Hematopoietic multipotent progenitor cell treated with erythropoietin and hydrocortisone succinate and interleukin-3 and kit ligand, for 8 days (in vitro differentiated cells): ENCODE results near the gene ZDHHC11.
"Not testable (repeated sequence)": the region's sequence is repeated elsewhere in the genome, so short reads cannot be mapped to it uniquely, and the experiment has no call there.

ENCODE experiments used
- DNase-seq: peaks from one replicate; pipeline ENCODE4 v3.0.0-alpha.2; 2015

The ZDHHC11 gene

DNA sequence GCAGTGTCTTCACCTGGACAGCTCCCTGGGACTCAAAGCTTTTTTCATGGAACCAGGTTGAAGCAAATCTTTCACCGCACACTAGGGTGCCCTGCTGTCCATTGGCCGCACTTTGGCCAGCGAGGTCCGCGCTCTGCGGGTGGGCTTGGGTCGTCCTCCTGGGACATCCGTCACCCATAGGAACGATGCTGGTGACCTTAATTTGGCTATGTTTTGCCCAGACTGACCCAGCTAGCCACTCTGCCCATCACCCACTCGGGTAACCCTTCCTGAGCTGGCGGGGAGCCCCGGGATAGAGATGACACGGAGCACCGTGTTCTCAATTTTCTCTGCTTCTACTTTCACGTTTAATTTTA, 92.1 kb downstream of the ZDHHC11 start:
- DNase-seq: no peak

DNA sequence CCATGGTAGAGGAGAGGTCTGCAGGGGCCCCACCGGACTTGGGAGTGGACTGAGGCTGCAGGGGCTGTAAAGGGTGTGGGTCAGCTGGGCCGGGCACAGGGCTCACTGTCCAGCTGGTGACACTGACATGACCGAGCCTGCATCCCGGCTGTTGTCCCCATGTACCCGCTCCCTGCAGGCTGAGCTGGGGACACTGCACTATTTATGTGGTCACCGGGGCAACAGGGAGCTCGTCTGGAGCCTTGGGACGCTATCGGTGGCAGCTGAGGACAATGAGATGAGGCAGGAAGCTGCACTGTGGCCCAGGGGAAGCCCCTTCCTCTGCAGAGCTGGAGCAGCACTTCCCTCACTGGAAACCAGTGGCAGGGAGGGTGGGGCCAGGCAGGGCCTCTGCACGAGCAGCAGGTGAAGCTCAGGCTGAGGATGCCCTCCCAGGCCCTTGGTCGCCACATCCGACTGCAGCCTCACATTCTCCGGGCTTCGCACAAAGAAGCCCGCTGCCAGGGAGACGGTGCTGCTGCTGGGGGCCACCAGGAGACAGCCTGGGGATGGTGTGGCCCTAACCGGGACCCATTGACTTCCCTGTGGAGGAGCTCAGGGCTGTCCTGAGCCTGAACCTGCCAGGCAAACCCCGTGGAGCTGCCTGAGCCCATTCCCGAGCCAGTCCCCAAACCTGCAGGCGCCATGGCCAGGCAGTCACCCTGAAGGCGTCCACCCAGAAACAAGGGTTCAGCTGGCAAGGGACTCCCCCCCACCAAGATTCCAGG, 92.7 kb downstream of the ZDHHC11 start:
- DNase-seq: no peak

DNA sequence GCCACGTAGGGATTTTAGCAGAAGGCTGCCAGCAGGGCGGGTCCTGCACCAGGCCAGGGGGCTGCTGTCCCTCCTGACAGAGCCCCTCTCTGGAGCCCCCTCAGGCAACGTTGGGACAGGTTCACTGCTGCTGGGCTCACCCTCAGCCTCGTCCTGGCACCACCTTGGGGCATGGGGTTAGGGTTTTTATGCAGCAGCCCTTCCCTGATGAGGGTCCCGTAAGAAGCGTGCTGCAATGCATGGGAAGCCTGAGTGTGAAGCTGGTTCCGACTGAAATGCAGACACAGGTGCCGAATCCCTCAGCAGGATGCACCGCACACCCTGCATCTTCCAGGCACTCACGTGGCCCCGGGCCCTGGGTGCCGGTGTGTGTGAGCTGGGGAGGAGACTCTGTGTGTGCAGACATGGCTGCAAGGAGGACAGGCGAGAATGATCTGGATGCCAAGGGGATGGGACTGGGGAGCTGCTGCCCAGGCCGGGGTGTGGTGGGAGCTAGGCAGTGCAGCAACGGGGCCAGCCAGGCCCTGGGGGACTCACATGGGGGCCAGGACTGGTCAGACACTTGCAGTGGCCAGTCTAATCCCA, 93.3 kb downstream of the ZDHHC11 start:
- no peak for DNase-seq

DNA sequence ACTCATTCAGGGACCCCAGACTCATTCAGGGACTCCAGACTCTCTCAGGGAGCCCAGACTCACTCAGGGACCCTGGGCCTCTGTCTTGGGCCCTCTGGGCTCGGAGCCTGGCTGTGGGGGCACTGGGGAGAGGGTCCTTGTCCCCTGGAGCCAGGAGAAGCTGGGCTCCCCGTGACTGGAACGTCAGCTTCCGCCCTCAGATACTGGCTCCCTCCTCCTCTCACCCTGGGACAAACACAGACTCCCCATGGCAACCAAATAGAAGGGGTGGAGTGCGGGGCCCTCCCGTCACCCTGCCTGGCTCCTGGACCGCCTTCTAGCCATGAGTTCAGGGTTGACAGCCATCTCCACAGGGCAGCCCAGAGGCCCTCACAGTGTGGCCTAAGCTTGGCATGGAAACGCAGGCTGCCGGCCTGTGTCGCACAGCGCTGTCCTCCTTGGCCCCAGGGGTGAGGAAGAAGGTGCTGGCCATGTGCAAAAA, 93.9 kb downstream of the ZDHHC11 start:
- no peak for DNase-seq

DNA sequence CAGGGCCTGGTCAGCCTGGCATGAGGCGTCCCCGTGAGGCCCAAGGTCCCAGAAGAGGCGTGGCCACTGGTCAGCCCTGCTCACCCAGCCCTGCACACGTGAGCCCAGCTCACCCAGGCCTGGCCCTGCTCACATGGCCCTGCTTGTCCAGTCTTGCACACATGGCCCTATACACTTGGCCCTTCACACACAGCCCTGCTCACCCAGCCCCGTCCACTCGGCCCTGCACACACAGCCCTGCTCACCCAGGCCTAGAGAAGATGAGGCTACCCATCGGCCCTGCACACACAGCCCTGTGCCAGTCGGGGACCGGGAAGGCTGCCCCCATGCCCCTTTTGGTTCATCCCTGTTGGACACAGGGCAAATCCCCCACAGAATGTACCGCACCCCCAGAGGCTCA, 94.6 kb downstream of the ZDHHC11 start:
- no peak for DNase-seq

- DNase-seq: not testable (repeated sequence)
Measured at GRCh38 chr5:754143-754632, 96.6 kb downstream of the ZDHHC11 start.

GRCh38 chr5:753567-754142, 97.1 kb downstream of the ZDHHC11 start:
- DNase-seq: not testable (repeated sequence)

DNA sequence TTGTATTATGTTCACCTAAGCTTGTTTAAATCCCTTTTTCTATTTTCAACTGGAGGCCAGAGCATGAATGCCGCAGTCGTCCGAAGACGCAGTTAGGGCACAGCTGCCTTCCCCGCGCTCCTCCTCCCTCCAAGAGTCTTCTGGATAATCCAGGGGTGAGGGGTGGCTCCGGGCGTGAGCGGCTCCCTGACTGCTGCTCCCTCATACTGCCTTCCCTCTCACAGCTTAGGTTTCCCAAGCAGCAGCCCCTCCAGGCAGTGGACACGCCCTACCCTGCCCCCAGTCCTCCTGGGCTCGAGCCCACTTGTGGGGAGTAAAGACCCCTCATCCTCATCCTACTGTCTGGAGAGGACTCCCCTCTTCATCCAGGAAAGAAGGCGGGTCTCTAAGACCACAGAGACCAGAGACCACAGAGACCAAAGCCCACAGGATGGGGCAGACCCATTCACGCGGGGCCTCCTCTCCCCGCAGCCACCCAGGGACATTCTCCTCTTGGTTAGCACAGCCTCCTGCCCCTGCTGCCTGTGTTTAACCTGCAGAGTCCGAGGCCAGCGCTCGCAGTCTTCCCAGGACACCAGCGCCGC, 98.2 kb downstream of the ZDHHC11 start:
- not testable (repeated sequence) for DNase-seq

DNA sequence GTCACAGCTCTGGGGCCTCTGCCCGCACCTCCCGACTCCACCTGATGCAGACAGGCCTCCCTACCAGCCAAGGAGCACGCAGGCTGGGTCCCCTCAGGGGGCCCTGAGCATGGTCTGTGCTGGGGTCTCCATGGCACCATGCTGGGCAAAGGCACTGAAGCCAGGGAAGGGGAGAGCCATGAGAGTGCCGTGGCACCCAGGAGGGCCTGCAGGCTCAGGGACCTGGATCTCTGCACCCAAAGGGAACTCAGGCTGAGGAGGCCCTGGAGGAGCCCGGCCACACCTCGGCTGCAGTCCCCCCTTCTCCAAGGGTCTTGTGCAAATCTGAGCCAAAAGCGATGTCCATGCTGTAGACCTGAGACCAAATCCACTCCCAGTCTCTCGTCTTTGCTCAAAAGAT, 98.8 kb downstream of the ZDHHC11 start:
- not testable (repeated sequence) for DNase-seq

DNA sequence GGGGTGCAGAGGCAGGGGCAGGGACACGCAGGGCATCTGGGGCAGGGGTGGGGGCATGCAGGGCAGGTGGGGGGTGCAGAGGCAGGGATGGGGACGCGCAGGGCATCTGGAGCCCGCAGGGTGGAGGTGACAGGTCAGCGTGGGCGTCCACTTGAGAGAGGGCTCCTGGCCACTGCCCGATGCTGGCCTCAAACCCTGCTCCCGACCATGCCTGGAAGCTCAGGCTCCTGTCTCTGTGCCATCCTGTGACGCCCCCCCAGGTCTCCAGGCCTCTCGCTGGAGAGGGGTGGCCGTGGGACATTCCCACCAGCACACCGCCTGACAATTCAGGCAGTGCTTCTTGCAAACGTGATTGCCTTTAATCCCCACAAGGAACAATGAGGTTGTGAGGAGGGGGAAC, 99.3 kb downstream of the ZDHHC11 start:
- DNase-seq: no peak

- DNase-seq: not testable (repeated sequence)
Measured at GRCh38 chr5:750226-750625, 100.6 kb downstream of the ZDHHC11 start.

DNA sequence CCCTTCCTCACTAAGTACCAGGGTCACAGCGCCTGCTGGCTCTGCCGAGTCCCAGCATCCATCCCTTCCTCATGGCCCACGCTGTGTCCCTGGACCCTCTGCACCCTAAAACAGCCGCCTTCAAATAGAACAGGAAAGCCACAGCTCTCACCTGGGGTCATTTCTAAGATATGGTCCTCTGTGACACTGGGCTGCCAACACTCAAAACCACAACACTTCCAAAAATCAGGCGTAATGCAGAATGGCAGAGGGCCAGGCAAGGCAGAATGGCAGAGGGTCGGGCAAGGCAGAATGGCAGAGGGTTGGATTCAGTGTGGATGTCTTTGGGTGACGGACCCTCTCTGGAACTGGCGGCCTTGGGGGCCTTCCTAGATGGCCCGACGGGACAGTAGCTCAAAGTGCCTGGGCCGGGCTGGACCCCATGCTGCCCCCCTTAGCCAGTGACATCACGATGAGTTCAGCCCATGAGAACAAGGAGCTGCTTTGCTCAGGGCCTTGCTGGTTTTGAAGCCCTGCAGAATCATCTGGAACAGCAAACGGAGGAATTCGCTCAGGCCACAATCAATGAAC, 101.6 kb downstream of the ZDHHC11 start:
- DNase-seq: no peak

- DNase-seq: not testable (repeated sequence)
Measured at GRCh38 chr5:748011-748980, 102.5 kb downstream of the ZDHHC11 start.

DNA sequence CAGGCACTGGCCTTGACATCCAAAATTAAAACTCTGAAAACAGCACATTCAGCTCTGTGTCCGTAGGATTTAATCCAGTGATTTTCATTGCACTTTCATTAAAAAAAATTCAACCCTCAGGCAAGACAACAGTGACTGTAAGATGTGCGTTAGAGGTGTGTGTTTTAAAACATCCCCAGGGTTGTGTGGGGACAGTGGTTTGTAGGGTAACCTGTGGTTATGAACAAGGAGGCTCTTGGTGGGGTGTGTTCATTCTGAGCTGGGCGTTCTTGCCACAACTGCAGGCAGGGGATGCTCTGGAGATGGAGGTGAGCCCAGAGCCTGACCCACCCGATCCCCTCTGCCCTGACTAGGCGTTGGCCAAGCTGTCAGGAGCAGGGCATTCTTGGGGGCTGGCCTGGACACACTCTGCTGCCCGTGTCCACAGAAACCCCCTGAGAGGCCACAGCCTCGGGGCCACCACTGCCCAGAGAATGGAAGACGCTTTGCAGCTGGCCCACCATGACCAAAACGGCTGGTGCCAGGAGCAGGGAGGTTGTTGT, 103.4 kb downstream of the ZDHHC11 start:
- not testable (repeated sequence) for DNase-seq

DNA sequence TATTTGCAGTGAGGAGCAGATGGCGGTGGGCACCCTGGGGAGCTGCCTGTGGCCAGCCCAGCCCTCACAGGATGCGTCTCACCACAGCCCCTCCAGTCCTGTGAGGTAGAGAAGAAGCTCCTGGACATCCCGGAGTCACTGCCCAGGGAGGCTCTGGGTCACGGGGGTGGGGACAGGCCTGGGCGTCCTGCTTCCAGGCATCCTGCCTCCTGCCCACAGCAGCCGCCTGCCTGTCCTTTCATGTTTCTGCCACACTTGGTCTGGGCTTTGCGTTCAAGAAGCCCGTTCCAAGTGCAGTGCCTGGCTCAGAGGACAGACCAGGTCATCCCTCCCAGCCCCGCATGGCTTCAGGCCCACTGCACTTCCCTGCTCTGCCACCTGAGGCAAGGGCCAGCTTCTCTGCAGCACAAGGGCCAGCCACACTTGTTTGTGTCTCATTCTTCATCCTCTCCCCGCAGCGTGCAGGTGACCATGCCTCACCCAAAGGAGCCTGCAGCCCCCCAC, 104.5 kb downstream of the ZDHHC11 start:
- DNase-seq: no peak
